Endothelial cell of umbilical vein (primary cell): ENCODE measurements around the gene TMPRSS3. TPM values are rescaled to one million over a fixed set of nuclear protein-coding genes. Genes with fewer than 3 reads are reported as not detected.

Experiments used
- BruUV-seq: library from RNA; stranded (reverse); fragments of 400-500 nt; replicated peaks from 2 replicates; lab custom pipeline; 2021; lab: Mats Ljungman, UMichigan
- CTCF ChIA-PET: fragments of 300-600, 350-600 bp; sonication (Branson Sonifier 250); formaldehyde crosslinking; loops from one replicate; lab custom pipeline; 2021; ENCODE audit warnings: antibody characterized with exemption, inconsistent platforms; lab: Charles Lee
- POLR2A ChIA-PET: fragments of 300-600, 350-600 bp; sonication (Branson Sonifier 250); formaldehyde crosslinking; loops from one replicate; lab custom pipeline; 2021; ENCODE audit warnings: antibody characterized with exemption, inconsistent platforms; lab: Charles Lee
- DNase-seq: peaks from one replicate; pipeline ENCODE4 v3.0.0-alpha.2; 2011; ENCODE audit warnings: low read depth, low spot score
- FAIRE-seq: peaks from 2 replicates; lab custom pipeline; 2011; peaks lifted over from hg19 to GRCh38; lab: Jason Lieb, UNC
- H2AFZ ChIP-seq: 2 replicates; pipeline ENCODE4 v1.6.0; 2012; ENCODE audit warnings: low read depth, low read length, control low read depth, inconsistent platforms
- H3K27ac ChIP-seq: 2 replicates; pipeline ENCODE4 v1.5.1; 2011; ENCODE audit warnings: low read depth, mild to moderate bottlenecking, control low read depth, low read length, moderate library complexity; ENCODE audit not compliant: insufficient read depth
- H3K27me3 ChIP-seq, 2 experiments: 2 replicates each; pipeline versions ENCODE4 v1.6.0 to v1.6.1; 2011; ENCODE audit warnings: low read length in 2 of 2, mixed read lengths in 1 of 2; ENCODE audit not compliant: control insufficient read depth in 2 of 2, insufficient read depth in 2 of 2
- H3K36me3 ChIP-seq, 2 experiments: 2 replicates in 1 of 2; 3 replicates in 1 of 2; pipeline ENCODE4 v1.5.1; 2011; ENCODE audit warnings: low read length in 2 of 2, mild to moderate bottlenecking in 1 of 2, moderate library complexity in 1 of 2; ENCODE audit not compliant: control insufficient read depth in 2 of 2, insufficient read depth in 2 of 2; ENCODE audit errors: extremely low read depth in 1 of 2
- H3K4me1 ChIP-seq: 3 replicates; pipeline ENCODE4 v1.5.1; 2011; ENCODE audit warnings: mild to moderate bottlenecking, low read length; ENCODE audit not compliant: control insufficient read depth, insufficient read depth; ENCODE audit errors: extremely low read depth
- H3K4me2 ChIP-seq: 2 replicates; pipeline ENCODE4 v1.6.1; 2011; ENCODE audit warnings: low read length, control low read depth, mixed read lengths; ENCODE audit not compliant: insufficient read depth
- H3K4me3 ChIP-seq, 3 experiments: fragments of 200-600 bp in 1 of 3; sonication (generic), shearing (Covaris generic) in 1 of 3; replicated peaks in 1 of 3; 2 replicates each; pipeline ENCODE4 v1.5.1; 2011 to 2016; ENCODE audit warnings: control low read depth in 3 of 3, low read length in 3 of 3, mild to moderate bottlenecking in 2 of 3, inconsistent platforms in 1 of 3, low read depth in 1 of 3, moderate library complexity in 1 of 3; ENCODE audit not compliant: insufficient read depth in 1 of 3
- H3K79me2 ChIP-seq: 2 replicates; pipeline ENCODE4 v1.6.0; 2012; ENCODE audit warnings: low read length, inconsistent platforms; ENCODE audit not compliant: control insufficient read depth, insufficient read depth
- H3K9ac ChIP-seq: replicated peaks from 2 replicates; pipeline ENCODE3; 2011; ENCODE audit warnings: low read length, control low read depth; ENCODE audit not compliant: insufficient read depth; ENCODE audit errors: extremely low read depth
- H3K9me1 ChIP-seq: replicated peaks from 3 replicates; pipeline ENCODE4 v1.6.0; 2011; ENCODE audit warnings: mild to moderate bottlenecking, low read length; ENCODE audit not compliant: control insufficient read depth, insufficient read depth; ENCODE audit errors: extremely low read depth
- H3K9me3 ChIP-seq: replicated peaks from 2 replicates; pipeline ENCODE4 v1.5.1; 2012; ENCODE audit warnings: low read length, inconsistent platforms; ENCODE audit not compliant: control insufficient read depth, insufficient read depth
- H4K20me1 ChIP-seq: replicated peaks from 2 replicates; pipeline ENCODE3; 2011; ENCODE audit warnings: mild to moderate bottlenecking, low read length; ENCODE audit not compliant: control insufficient read depth, insufficient read depth; ENCODE audit errors: extremely low read depth
- EZH2 ChIP-seq: IDR thresholded peaks from 2 replicates; pipeline ENCODE4 v1.6.1; 2012; ENCODE audit warnings: borderline replicate concordance, low read depth, mild to moderate bottlenecking, moderate library complexity, low read length, inconsistent platforms; ENCODE audit not compliant: severe bottlenecking
- FOS ChIP-seq: IDR thresholded peaks from 2 replicates; pipeline ENCODE4 v1.6.1; 2011; ENCODE audit warnings: mild to moderate bottlenecking, low read length, moderate library complexity, borderline replicate concordance; ENCODE audit not compliant: insufficient read depth
- GATA2 ChIP-seq: IDR thresholded peaks from 2 replicates; pipeline ENCODE4 v1.7.0; 2011; ENCODE audit warnings: low read depth, mild to moderate bottlenecking, moderate library complexity, mixed read lengths, low read length; ENCODE audit not compliant: insufficient read length, insufficient read depth
- JUN ChIP-seq: IDR thresholded peaks from 2 replicates; pipeline ENCODE4 v1.6.1; 2011; ENCODE audit warnings: borderline replicate concordance, low read depth; ENCODE audit not compliant: insufficient read length, insufficient read depth
- MYC ChIP-seq: IDR thresholded peaks from one replicate; pipeline ENCODE4 v1.6.1; 2011; ENCODE audit warnings: mild to moderate bottlenecking, low read depth, low read length
- POLR2A ChIP-seq: IDR thresholded peaks from 2 replicates; pipeline ENCODE4 v1.6.1; 2012; ENCODE audit warnings: low read depth, mild to moderate bottlenecking, control low read depth, low read length
- POLR2AphosphoS5 ChIP-seq: IDR thresholded peaks from 2 replicates; pipeline ENCODE4 v1.6.1; 2012; ENCODE audit warnings: low read depth, mild to moderate bottlenecking, control low read depth, low read length, moderate library complexity; ENCODE audit not compliant: insufficient read depth
- dilution Hi-C: fragments of 300-500 bp; cut with MboI; formaldehyde crosslinking; loops from one replicate; pipeline ENCODE4 v1.15.0; 2019; ENCODE audit warnings: low sequenced_read_pairs; ENCODE audit not compliant: extremely low pct_ligation_motif_present
- intact Hi-C: fragments of 100-400 bp; cut with micrococcal nuclease; formaldehyde crosslinking; loops from one replicate; pipeline ENCODE4 v1.10.0; 2022
- polyA plus RNA-seq, 4 experiments: library from polyadenylated mRNA; depleted of rRNA in 3 of 4; stranded (reverse) in 3 of 4; unstranded in 1 of 4; fragments of >200 nt; gene quantifications; 2 replicates each; pipeline versions ENCODE4 v1.2.1 to v1.2.3, GENCODE V29; 2011 to 2012; ENCODE audit warnings: missing spikeins in 1 of 4
- total RNA-seq: library from RNA; stranded (reverse); gene quantifications from 2 replicates; pipeline ENCODE4 v1.2.3, GENCODE V29; 2021
- TF ChIP-seq, protein P1 (sequence below), 2 donors: IDR thresholded peaks; 1 replicate in 1 of 2; 2 replicates in 1 of 2; pipeline ENCODE4 v1.5.1; 2011; ENCODE audit warnings: low read length in 2 of 2, mild to moderate bottlenecking in 2 of 2, moderate library complexity in 2 of 2, control low read depth in 1 of 2, inconsistent platforms in 1 of 2, low read depth in 1 of 2; ENCODE audit not compliant: insufficient read depth in 1 of 2; ENCODE audit errors: extremely low read depth in 1 of 2
- TF ChIP-seq, protein P2 (sequence below): IDR thresholded peaks from 2 replicates; pipeline ENCODE4 v1.6.1; 2011; ENCODE audit not compliant: insufficient read depth, insufficient read length

Gene TMPRSS3
- total and polyA plus RNA-seq, 2 donors (not counting 3 experiments of a cell fraction or from before 2014, with no cell fraction given): not detected

DNA sequence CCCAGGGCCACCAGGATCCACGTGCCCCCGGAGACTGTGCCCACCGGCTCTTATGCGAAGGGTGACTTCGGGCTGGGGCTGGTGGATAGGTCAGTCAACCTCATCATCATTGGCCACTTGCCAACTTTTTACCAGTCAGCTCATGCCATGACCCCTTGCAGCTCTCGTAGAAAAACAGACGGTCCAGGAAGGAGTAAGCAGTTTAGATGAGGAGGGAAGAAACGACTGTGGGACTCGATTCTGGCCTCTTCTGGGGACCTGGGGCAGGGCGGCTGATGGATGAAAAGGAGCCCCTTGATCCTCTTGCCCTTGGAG lies 48.9 kb upstream of the TMPRSS3 start:
- TF ChIP-seq FOS: no peak
- TF ChIP-seq, protein P1, sequence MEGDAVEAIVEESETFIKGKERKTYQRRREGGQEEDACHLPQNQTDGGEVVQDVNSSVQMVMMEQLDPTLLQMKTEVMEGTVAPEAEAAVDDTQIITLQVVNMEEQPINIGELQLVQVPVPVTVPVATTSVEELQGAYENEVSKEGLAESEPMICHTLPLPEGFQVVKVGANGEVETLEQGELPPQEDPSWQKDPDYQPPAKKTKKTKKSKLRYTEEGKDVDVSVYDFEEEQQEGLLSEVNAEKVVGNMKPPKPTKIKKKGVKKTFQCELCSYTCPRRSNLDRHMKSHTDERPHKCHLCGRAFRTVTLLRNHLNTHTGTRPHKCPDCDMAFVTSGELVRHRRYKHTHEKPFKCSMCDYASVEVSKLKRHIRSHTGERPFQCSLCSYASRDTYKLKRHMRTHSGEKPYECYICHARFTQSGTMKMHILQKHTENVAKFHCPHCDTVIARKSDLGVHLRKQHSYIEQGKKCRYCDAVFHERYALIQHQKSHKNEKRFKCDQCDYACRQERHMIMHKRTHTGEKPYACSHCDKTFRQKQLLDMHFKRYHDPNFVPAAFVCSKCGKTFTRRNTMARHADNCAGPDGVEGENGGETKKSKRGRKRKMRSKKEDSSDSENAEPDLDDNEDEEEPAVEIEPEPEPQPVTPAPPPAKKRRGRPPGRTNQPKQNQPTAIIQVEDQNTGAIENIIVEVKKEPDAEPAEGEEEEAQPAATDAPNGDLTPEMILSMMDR (IDR thresholded peaks at IDR 0.05; ENCODE audit: extremely low read depth in 1 of 2, insufficient read depth in 1 of 2, low read depth in 1 of 2, low read length in 2 of 2): no peak
- TF ChIP-seq POLR2A: no peak
- TF ChIP-seq, protein P2, sequence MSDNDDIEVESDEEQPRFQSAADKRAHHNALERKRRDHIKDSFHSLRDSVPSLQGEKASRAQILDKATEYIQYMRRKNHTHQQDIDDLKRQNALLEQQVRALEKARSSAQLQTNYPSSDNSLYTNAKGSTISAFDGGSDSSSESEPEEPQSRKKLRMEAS: no peak
- no peak for TF ChIP-seq JUN
- no peak for TF ChIP-seq EZH2
- TF ChIP-seq GATA2: no peak
- no peak for TF ChIP-seq MYC
- TF ChIP-seq POLR2AphosphoS5: no peak
- intact Hi-C loops: no loop called here
- Histone ChIP-seq H3K4me1 (no peaks in the 10 kb centered on the region), H3K27ac (no peak overlapping the region), H3K4me3 (no peak overlapping the region), H3K79me2 (no peaks in the 10 kb centered on the region), H2AFZ (no peak overlapping the region), H3K36me3 (no peaks in the 10 kb centered on the region), H3K9me3 (no peaks in the 10 kb centered on the region), H4K20me1 (no peaks in the 10 kb centered on the region), H3K9me1 (no peaks in the 10 kb centered on the region), H3K4me2 (no peak overlapping the region), H3K9ac (no peak overlapping the region), H3K27me3 (no peaks in the 10 kb centered on the region)
- FAIRE-seq (no peak), DNase-seq (no peak)
- BruUV-seq: no TSS peak
- CTCF ChIA-PET: no interaction called here
- POLR2A ChIA-PET: no interaction called here
- dilution Hi-C loops: no loop called here
